NCI-H2107 (cell line): ENCODE data around the gene ARFRP1.

Source experiments
- DNase-seq: peaks from one replicate; lab custom pipeline; 2025; lab: John Stamatoyannopoulos, UW

Gene ARFRP1

GRCh38 chr20:63701329-63702035, 6.3 kb downstream of the ARFRP1 start:
- DNase-seq: no peak

GRCh38 chr20:63701051-63701328, 6.8 kb downstream of the ARFRP1 start:
- no peak for DNase-seq

- no peak for DNase-seq
Measured at GRCh38 chr20:63700199-63701050, 7.4 kb downstream of the ARFRP1 start.

GRCh38 chr20:63699466-63700198, 8.1 kb downstream of the ARFRP1 start:
- DNase-seq: no peak

GRCh38 chr20:63698739-63699465, 8.9 kb downstream of the ARFRP1 start:
- no peak for DNase-seq

- no peak for DNase-seq
Measured at GRCh38 chr20:63697868-63698545, 9.8 kb downstream of the ARFRP1 start.

- DNase-seq: no peak
Measured at GRCh38 chr20:63697357-63697867, 10.4 kb downstream of the ARFRP1 start.

GRCh38 chr20:63696628-63697356, 11.0 kb downstream of the ARFRP1 start, which contains the start of gene TNFRSF6B:
TSS of gene TNFRSF6B (plus strand) at chr20:63696652. CDS start at chr20:63696768, 116 bp downstream.
- no peak for DNase-seq

- no peak for DNase-seq
Measured at GRCh38 chr20:63696306-63696627, 11.5 kb downstream of the ARFRP1 start.

- no peak for DNase-seq
Measured at GRCh38 chr20:63695424-63696305, 12.1 kb downstream of the ARFRP1 start.

- DNase-seq: no peak
Measured at GRCh38 chr20:63694584-63695423, 13.0 kb downstream of the ARFRP1 start.

- DNase-seq: no peak
Measured at GRCh38 chr20:63693733-63694583, 13.8 kb downstream of the ARFRP1 start.

GRCh38 chr20:63693083-63693732, 14.6 kb downstream of the ARFRP1 start:
- DNase-seq: no peak

- DNase-seq: no peak
Measured at GRCh38 chr20:63692436-63693082, 15.2 kb downstream of the ARFRP1 start.

- DNase-seq: no peak
Measured at GRCh38 chr20:63691711-63692435, 15.9 kb downstream of the ARFRP1 start.
